ENCODE measurements around the gene TOGARAM2. TPM values are rescaled to one million over a fixed set of nuclear protein-coding genes. Genes with fewer than 3 reads are reported as not detected.

Gene TOGARAM2
- total RNA-seq, 2 experiments from 2014 or later: 0.03 TPM; not detected in 1

GRCh38 chr2:29005331-29005730 lies 24.2 kb downstream of the TOGARAM2 start:
- BruUV-seq (replicated peaks): no TSS peak
- Histone ChIP-seq H3K4me3 (ENCODE audit: low read depth, low read length, poor library complexity, severe bottlenecking) (no peak overlapping the region), H4K20me1 (ENCODE audit: insufficient read depth, low read length) (no peaks in the 10 kb centered on the region), H3K9me3 (ENCODE audit: low read length) (no peaks in the 10 kb centered on the region), H2AFZ (ENCODE audit: low read length) (no peak overlapping the region), H3K4me2 (ENCODE audit: low read length) (no peak overlapping the region), H3K27ac (ENCODE audit: low read depth, low read length, poor library complexity, severe bottlenecking) (no peak overlapping the region), H3K36me3 (ENCODE audit: insufficient read depth, low read length) (no peaks in the 10 kb centered on the region), H3K4me1 (ENCODE audit: insufficient read depth, low read length, poor library complexity, severe bottlenecking) (no peaks in the 10 kb centered on the region), H3K79me2 (ENCODE audit: insufficient read depth, low read depth, low read length) (no peaks in the 10 kb centered on the region), H3K9me2 (ENCODE audit: insufficient read depth, low read length) (no peaks in the 10 kb centered on the region)
- intact Hi-C loops (cut with micrococcal nuclease; ENCODE audit: unreplicated experiment): no loop called here
- CTCF ChIA-PET (ENCODE audit: unreplicated experiment): no interaction called here
- POLR2A ChIA-PET: no interaction called here
- TF ChIP-seq, protein P1, sequence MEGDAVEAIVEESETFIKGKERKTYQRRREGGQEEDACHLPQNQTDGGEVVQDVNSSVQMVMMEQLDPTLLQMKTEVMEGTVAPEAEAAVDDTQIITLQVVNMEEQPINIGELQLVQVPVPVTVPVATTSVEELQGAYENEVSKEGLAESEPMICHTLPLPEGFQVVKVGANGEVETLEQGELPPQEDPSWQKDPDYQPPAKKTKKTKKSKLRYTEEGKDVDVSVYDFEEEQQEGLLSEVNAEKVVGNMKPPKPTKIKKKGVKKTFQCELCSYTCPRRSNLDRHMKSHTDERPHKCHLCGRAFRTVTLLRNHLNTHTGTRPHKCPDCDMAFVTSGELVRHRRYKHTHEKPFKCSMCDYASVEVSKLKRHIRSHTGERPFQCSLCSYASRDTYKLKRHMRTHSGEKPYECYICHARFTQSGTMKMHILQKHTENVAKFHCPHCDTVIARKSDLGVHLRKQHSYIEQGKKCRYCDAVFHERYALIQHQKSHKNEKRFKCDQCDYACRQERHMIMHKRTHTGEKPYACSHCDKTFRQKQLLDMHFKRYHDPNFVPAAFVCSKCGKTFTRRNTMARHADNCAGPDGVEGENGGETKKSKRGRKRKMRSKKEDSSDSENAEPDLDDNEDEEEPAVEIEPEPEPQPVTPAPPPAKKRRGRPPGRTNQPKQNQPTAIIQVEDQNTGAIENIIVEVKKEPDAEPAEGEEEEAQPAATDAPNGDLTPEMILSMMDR (conservative IDR thresholded peaks at IDR 0.05; ENCODE audit: low read length): no peak
- no peak for TF ChIP-seq EZH2phosphoT487 (IDR thresholded peaks at IDR 0.05; ENCODE audit: borderline replicate concordance, low read depth, low read length)
- no peak for DNase-seq (ENCODE audit: low spot score)

DNA sequence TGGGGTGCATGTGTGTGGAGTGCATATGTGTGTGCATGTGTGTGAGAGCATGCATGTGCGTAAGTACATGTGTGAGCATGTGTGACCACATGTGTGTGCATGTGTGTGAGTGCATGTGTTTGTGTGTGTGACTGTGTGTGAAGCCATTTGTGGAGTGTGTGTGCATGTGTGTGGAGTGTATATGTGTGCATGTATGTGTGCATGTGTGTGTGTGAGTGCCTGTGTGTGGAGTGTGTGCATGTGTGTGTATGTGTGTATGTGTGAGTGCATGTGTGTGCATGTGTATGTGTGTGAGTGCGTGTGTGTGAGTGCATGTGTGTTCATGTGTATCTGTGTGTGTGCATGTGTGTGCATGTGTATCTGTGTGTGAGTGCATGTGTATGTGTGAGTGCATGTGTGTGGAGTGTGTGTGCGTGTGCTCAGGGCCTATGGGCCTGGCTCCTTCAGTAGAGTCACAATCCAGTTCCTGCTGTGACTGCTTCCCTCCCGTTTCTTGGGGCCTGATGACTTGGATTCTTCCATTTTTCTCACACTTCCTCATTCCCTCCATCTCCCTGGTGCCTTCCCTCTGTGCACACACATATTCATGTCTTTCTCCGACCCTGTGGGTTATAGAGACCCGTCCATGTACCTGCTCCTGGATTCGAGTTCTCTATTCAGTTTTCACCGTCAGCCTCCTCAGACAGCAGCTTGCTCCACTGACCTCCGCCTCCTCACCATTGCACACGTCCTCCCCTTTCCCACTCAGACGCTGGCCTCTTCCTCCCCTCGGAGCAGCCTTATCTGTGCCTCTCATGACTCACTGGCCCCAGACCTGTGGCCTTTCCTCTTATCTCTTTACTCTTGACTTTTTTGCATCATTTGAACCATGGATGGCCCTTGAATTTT lies 25.2 kb downstream of the TOGARAM2 start:
- DNase-seq (ENCODE audit: low spot score): no peak
- Histone ChIP-seq H3K36me3 (ENCODE audit: insufficient read depth, low read length) (no peaks in the 10 kb centered on the region), H3K27ac (ENCODE audit: low read depth, low read length, poor library complexity, severe bottlenecking) (no peak overlapping the region), H3K9me3 (ENCODE audit: low read length) (no peaks in the 10 kb centered on the region), H3K4me2 (ENCODE audit: low read length) (no peak overlapping the region), H4K20me1 (ENCODE audit: insufficient read depth, low read length) (no peaks in the 10 kb centered on the region), H3K4me3 (ENCODE audit: low read depth, low read length, poor library complexity, severe bottlenecking) (no peak overlapping the region), H3K4me1 (ENCODE audit: insufficient read depth, low read length, poor library complexity, severe bottlenecking) (no peaks in the 10 kb centered on the region), H2AFZ (ENCODE audit: low read length) (no peak overlapping the region), H3K9me2 (ENCODE audit: insufficient read depth, low read length) (no peaks in the 10 kb centered on the region), H3K79me2 (ENCODE audit: insufficient read depth, low read depth, low read length) (no peaks in the 10 kb centered on the region)
- ChIA-PET CTCF (ENCODE audit: unreplicated experiment) (no interaction called here), POLR2A (no interaction called here)
- TF ChIP-seq, protein P1 (conservative IDR thresholded peaks at IDR 0.05; ENCODE audit: low read length): no peak
- TF ChIP-seq EZH2phosphoT487 (IDR thresholded peaks at IDR 0.05; ENCODE audit: borderline replicate concordance, low read depth, low read length): no peak
- BruUV-seq (replicated peaks): no TSS peak
- intact Hi-C loops (cut with micrococcal nuclease; ENCODE audit: unreplicated experiment): no loop called here

DNA sequence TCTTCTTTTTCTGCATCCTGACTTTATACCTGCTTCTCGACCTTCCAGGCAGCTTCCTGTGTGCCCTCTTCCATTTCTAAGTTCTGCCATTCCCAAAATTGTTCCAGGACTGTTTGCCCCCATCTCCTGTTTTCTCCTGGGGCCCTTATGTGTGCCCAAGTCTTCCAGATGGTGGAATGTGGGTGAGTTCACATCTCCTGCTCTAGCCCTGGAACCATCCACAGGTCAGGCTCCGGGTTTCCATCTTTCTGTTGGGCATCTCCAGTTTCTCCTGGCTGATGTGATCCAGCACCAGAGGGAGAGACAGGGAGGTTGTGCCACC lies 25.8 kb downstream of the TOGARAM2 start:
- intact Hi-C loops (cut with micrococcal nuclease; ENCODE audit: unreplicated experiment): no loop called here
- Histone ChIP-seq H3K9me3 (ENCODE audit: low read length) (no peaks in the 10 kb centered on the region), H3K4me2 (ENCODE audit: low read length) (no peak overlapping the region), H3K4me1 (ENCODE audit: insufficient read depth, low read length, poor library complexity, severe bottlenecking) (no peaks in the 10 kb centered on the region), H3K9me2 (ENCODE audit: insufficient read depth, low read length) (no peaks in the 10 kb centered on the region), H4K20me1 (ENCODE audit: insufficient read depth, low read length) (no peaks in the 10 kb centered on the region), H3K4me3 (ENCODE audit: low read depth, low read length, poor library complexity, severe bottlenecking) (no peak overlapping the region), H2AFZ (ENCODE audit: low read length) (no peak overlapping the region), H3K36me3 (ENCODE audit: insufficient read depth, low read length) (no peaks in the 10 kb centered on the region), H3K79me2 (ENCODE audit: insufficient read depth, low read depth, low read length) (no peaks in the 10 kb centered on the region), H3K27ac (ENCODE audit: low read depth, low read length, poor library complexity, severe bottlenecking) (no peak overlapping the region)
- no peak for DNase-seq (ENCODE audit: low spot score)
- ChIA-PET CTCF (ENCODE audit: unreplicated experiment) (no interaction called here), POLR2A (no interaction called here)
- no peak for TF ChIP-seq EZH2phosphoT487 (IDR thresholded peaks at IDR 0.05; ENCODE audit: borderline replicate concordance, low read depth, low read length)
- TF ChIP-seq, protein P1 (conservative IDR thresholded peaks at IDR 0.05; ENCODE audit: low read length): no peak
- BruUV-seq (replicated peaks): no TSS peak

All from OCI-LY7 (cell line).